Right atrium auricular region (tissue), 2 donors: ENCODE data around the gene TRAK1. TPM values are rescaled to one million over a fixed set of nuclear protein-coding genes. Genes with fewer than 3 reads are reported as not detected.

Experiments
- DNase-seq: peaks from one replicate; pipeline ENCODE4 v3.0.0-alpha.2; 2019; ENCODE audit warnings: low spot score
- H3K27ac ChIP-seq, 2 donors: fragments of 200-600 bp; sonication (generic); 1 replicate in 1 of 2; 2 replicates in 1 of 2; pipeline ENCODE4 v1.5.1; 2016 to 2019
- H3K27me3 ChIP-seq, 2 donors: fragments of 200-600 bp; sonication (generic); one replicate each; pipeline versions ENCODE4 v1.5.1 to v1.6.0; 2017 to 2019
- H3K36me3 ChIP-seq: fragments of 200-600 bp; sonication (generic); one replicate; pipeline ENCODE4 v1.5.1; 2016
- H3K4me1 ChIP-seq, 2 donors: fragments of 200-600 bp; sonication (generic); one replicate each; pipeline versions ENCODE4 v1.5.1 to v1.6.0; 2017 to 2019
- H3K4me3 ChIP-seq, 2 donors: fragments of 200-600 bp; sonication (generic); 1 replicate in 1 of 2; 2 replicates in 1 of 2; pipeline ENCODE4 v1.5.1; 2017 to 2019; ENCODE audit warnings: mild to moderate bottlenecking in 1 of 2, moderate library complexity in 1 of 2
- H3K9me3 ChIP-seq, 2 donors: fragments of 200-600 bp; sonication (generic); one replicate each; pipeline ENCODE4 v1.5.1; 2019
- CTCF ChIP-seq, 2 donors: fragments of 200-600 bp; sonication (generic); IDR thresholded peaks; one replicate each; pipeline ENCODE4 v1.5.1; 2019; ENCODE audit warnings: antibody characterized with exemption in 2 of 2
- total RNA-seq, 2 donors: library from RNA; depleted of rRNA; stranded (reverse); fragments of >200 nt; gene quantifications; one replicate each; pipeline ENCODE4 v1.1.0, GENCODE V29; 2016

The TRAK1 gene
- total RNA-seq, 2 donors from 2014 or later, result 172 to 259 TPM

GRCh38 chr3:42143440-42143839, 52.3 kb downstream of the TRAK1 start:
- no peak overlapping the region for H3K27ac ChIP-seq
- no peaks in the 10 kb centered on the region for H3K36me3 ChIP-seq
- DNase-seq, result no peak
- no peaks in the 10 kb centered on the region for H3K27me3 ChIP-seq
- no peak for TF ChIP-seq CTCF (IDR thresholded peaks at IDR 0.05)
- H3K9me3 ChIP-seq, result no peaks in the 10 kb centered on the region
- no peak overlapping the region for H3K4me3 ChIP-seq
- peaks cover 0 to 20% of the 10 kb centered on the region in 2 donors for H3K4me1 ChIP-seq

- no peak for DNase-seq
- TF ChIP-seq CTCF (IDR thresholded peaks at IDR 0.05), result no peak
- H3K9me3 ChIP-seq, result no peaks in the 10 kb centered on the region
- H3K4me1 ChIP-seq, result peaks cover 0 to 27% of the 10 kb centered on the region in 2 donors
- no peaks in the 10 kb centered on the region for H3K36me3 ChIP-seq
- no peak overlapping the region for H3K27ac ChIP-seq
- H3K27me3 ChIP-seq, result no peaks in the 10 kb centered on the region
- no peak overlapping the region for H3K4me3 ChIP-seq
Observed at GRCh38 chr3:42144209-42144608, 53.1 kb downstream of the TRAK1 start.

GRCh38 chr3:42148086-42148848, 57.1 kb downstream of the TRAK1 start:
- no peak overlapping the region for H3K4me3 ChIP-seq
- no peaks in the 10 kb centered on the region for H3K27me3 ChIP-seq
- H3K9me3 ChIP-seq, result no peaks in the 10 kb centered on the region
- no peak overlapping the region for H3K27ac ChIP-seq
- no peaks in the 10 kb centered on the region for H3K36me3 ChIP-seq
- H3K4me1 ChIP-seq, result peaks cover 0 to 42% of the 10 kb centered on the region in 2 donors
- no peak for TF ChIP-seq CTCF (IDR thresholded peaks at IDR 0.05)
- DNase-seq, result no peak

GRCh38 chr3:42148982-42149432, 57.9 kb downstream of the TRAK1 start:
- H3K27ac ChIP-seq, result no peak overlapping the region
- no peak overlapping the region for H3K4me3 ChIP-seq
- peak; percentile 85 for DNase-seq
- H3K36me3 ChIP-seq, result no peaks in the 10 kb centered on the region
- no peaks in the 10 kb centered on the region for H3K27me3 ChIP-seq
- H3K4me1 ChIP-seq, result peaks cover 0 to 42% of the 10 kb centered on the region in 2 donors
- no peak for TF ChIP-seq CTCF (IDR thresholded peaks at IDR 0.05)
- H3K9me3 ChIP-seq, result no peaks in the 10 kb centered on the region

GRCh38 chr3:42149532-42149931, 58.4 kb downstream of the TRAK1 start:
- Histone ChIP-seq H3K36me3 (no peaks in the 10 kb centered on the region), H3K27me3 (no peaks in the 10 kb centered on the region), H3K4me3 (no peak overlapping the region), H3K4me1 (peaks cover 0 to 45% of the 10 kb centered on the region in 2 donors), H3K9me3 (no peaks in the 10 kb centered on the region), H3K27ac (no peak overlapping the region)
- no peak for TF ChIP-seq CTCF (IDR thresholded peaks at IDR 0.05)
- no peak for DNase-seq

- Histone ChIP-seq H3K36me3 (no peaks in the 10 kb centered on the region), H3K27ac (no peak overlapping the region), H3K27me3 (no peaks in the 10 kb centered on the region), H3K4me3 (no peak overlapping the region), H3K9me3 (no peaks in the 10 kb centered on the region), H3K4me1 (peaks cover 0 to 45% of the 10 kb centered on the region in 2 donors)
- no peak for DNase-seq
- TF ChIP-seq CTCF (IDR thresholded peaks at IDR 0.05), result no peak
Observed at GRCh38 chr3:42149975-42150374, 58.8 kb downstream of the TRAK1 start.
